ENCODE measurements around the gene PIGZ. TPM values are rescaled to one million over a fixed set of nuclear protein-coding genes. Genes with fewer than 3 reads are reported as not detected.

PIGZ gene
- total RNA-seq, 1 donor from 2014 or later = 2.8 TPM

- DNase-seq (no peak), ATAC-seq (no peak)
- intact Hi-C loops (cut with micrococcal nuclease) = no loop called here
Observed at GRCh38 chr3:196938576-196938975, 30.1 kb downstream of the PIGZ start.

DNA sequence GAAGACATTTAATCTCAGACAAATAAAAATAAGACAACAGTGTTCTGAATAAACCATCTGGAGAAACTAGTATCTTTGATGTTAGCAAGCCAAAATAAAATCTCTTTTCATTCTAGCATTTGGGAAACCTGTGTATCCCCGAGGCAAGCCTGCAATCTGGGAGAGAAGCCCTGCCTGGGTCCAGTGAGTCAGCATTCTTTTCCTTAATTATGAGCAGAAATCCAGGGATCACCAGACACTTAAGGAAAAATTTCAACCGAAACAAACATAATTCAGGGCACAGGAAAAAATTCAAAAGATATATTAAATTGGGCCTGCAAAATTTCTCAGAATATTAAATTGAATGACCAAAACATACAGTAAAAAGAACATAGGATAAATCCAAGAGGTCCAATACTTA lies 30.5 kb downstream of the PIGZ start:
- DNase-seq = no peak
- no peak for ATAC-seq
- intact Hi-C loops (cut with micrococcal nuclease) = no loop called here

DNA sequence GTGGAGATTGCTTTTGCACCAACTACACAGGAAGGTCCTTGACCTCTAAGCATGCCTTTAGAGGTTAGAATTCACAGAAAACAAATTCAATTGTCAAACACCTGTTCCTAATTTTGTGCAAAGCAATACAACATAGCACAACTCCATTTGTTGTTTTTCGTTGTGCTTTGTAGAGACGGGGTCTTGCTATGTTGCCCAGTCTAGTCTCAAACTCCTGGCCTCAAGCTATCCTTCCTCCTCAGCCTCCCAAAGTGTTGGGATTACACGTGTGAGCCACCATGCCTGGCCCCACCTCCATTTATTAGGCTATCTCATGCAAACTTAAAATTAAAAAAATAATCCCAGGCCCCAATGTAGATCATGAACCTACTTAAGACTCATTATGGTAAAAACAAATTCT lies 32.3 kb downstream of the PIGZ start:
- no peak for ATAC-seq
- intact Hi-C loops (cut with micrococcal nuclease) = no loop called here
- no peak for DNase-seq

DNA sequence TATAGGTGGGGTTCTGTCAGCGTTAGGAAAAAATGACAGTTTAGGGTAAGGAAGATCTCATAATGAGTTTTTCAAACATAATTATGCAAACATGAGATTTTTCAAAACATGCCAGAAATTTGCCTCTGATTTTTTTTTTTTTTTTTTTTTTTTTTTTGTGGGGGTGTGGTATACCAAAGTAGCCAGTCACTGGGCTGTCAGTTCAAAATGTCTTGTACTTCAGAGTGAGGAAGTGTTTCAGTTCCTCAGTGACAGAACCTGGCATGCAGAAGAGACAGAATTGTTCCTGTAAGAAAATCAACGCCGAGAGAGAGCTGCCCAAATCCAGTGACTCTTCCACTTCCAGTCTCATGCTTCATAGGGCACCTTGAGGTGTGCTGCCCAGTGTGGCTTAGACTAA lies 36.0 kb downstream of the PIGZ start:
- ATAC-seq (no peak), DNase-seq (no peak)
- intact Hi-C loops (cut with micrococcal nuclease) = no loop called here

- intact Hi-C loops (cut with micrococcal nuclease) = no loop called here
- no peak for DNase-seq
- ATAC-seq = no peak
Observed at GRCh38 chr3:196931828-196932587, 36.6 kb downstream of the PIGZ start.

GRCh38 chr3:196931157-196931556 lies 37.5 kb downstream of the PIGZ start:
- intact Hi-C loops (cut with micrococcal nuclease) = no loop called here
- DNase-seq (no peak), ATAC-seq (no peak)

DNA sequence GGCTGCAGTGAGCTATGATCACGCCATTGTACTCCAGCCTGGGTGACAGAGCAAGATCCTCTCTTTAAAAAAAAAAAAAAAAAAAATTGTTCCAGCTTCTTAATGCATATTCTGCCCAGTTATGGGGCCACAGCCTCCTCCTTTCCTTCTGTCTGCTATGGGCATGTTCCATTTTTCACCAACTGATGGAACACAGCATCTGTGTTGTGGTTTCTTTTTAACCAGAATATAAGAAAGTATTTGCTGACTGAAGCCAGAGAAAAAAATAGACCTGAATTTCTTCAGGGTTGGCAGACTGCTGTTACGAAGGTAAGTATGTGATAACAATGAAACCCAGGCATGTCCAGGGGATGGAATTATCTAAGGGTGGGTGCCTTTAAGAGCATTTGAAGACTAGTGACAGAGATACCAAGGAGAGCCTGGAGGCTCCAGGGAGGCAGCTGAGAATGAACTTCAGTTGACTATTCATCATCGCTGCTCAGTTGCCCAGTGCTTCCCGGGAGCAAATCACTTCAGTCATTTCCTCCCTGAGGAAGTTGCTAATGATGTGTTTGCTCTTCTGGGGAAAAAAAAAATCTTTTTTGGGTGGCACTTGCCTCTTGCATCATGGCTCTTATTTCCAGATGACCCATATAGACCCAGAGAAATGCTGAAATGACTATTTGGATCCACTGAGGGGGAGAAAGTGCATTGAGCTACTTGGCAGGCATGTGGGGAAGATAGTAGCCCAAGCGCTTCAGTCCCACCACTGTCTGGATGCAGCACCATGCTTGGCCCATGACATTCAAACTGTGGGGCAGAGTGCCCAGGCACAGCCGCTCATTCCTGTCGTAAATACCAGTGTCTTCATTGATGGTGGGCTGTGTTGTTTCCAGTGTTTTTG lies 40.8 kb downstream of the PIGZ start:
- ATAC-seq (no peak), DNase-seq (no peak)
- intact Hi-C loops (cut with micrococcal nuclease) = no loop called here

- DNase-seq = no peak
- intact Hi-C loops (cut with micrococcal nuclease) = no loop called here
- ATAC-seq = no peak
Observed at GRCh38 chr3:196920733-196921132, 47.9 kb downstream of the PIGZ start.

- intact Hi-C loops (cut with micrococcal nuclease) = no loop called here
Observed at GRCh38 chr3:196918968-196919367, 49.7 kb downstream of the PIGZ start.

DNA sequence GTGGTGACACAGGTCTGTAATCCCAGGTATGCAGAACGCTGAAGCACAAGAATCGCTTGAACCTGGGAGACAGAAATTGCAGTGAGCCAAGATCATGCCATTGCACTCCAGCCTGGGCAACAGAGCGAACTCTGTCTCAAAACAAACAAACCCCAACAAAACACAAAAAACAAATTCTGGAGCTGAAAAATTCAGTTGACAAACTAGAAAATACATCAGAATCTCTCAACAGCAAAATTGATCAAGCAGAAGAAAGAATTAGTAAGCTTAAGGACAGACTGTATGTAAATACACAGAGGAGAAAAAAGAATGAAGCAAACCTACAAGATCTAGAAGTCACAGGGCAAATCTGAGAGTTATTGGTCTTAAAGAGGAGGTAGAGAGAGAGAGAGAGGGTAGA lies 51.6 kb downstream of the PIGZ start:
- DNase-seq (no peak), ATAC-seq (no peak)
- intact Hi-C loops (cut with micrococcal nuclease) = no loop called here

More at GRCh38 chr3:196918968-196919367, 49.7 kb downstream of the PIGZ start:
- DNase-seq (no peak), ATAC-seq (no peak)

DNA sequence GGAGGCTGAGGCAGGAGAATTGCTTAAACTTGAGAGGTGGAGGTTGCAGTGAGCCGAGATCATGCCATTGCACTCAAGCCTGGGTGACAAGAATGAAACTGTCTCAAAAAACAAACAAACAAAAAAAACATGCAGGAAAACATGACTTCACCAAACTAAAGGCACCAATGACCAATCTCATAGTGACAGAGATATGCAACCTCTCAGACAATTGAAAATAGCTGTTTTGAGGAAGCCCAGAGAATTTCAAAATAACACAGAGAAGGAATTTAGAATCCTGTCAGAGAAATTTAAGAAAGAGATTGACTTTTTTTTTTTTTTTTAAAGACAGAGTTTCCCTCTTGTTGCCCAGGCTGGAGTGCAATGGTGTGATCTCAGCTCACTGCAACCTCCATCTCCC lies 52.4 kb downstream of the PIGZ start:
- DNase-seq (no peak), ATAC-seq (no peak)
- intact Hi-C loops (cut with micrococcal nuclease) = no loop called here

GRCh38 chr3:196915375-196915774 lies 53.3 kb downstream of the PIGZ start:
- intact Hi-C loops (cut with micrococcal nuclease) = no loop called here
- no peak for DNase-seq
- ATAC-seq = no peak

- intact Hi-C loops (cut with micrococcal nuclease) = no loop called here
- DNase-seq (no peak), ATAC-seq (no peak)
Observed at GRCh38 chr3:196914866-196915265, 53.8 kb downstream of the PIGZ start.

- ATAC-seq = no peak
- no peak for DNase-seq
- intact Hi-C loops (cut with micrococcal nuclease) = no loop called here
Observed at GRCh38 chr3:196903740-196904139, 64.9 kb downstream of the PIGZ start.

GRCh38 chr3:196902296-196902695 lies 66.3 kb downstream of the PIGZ start:
- intact Hi-C loops (cut with micrococcal nuclease) = no loop called here
- DNase-seq (no peak), ATAC-seq (no peak)

DNA sequence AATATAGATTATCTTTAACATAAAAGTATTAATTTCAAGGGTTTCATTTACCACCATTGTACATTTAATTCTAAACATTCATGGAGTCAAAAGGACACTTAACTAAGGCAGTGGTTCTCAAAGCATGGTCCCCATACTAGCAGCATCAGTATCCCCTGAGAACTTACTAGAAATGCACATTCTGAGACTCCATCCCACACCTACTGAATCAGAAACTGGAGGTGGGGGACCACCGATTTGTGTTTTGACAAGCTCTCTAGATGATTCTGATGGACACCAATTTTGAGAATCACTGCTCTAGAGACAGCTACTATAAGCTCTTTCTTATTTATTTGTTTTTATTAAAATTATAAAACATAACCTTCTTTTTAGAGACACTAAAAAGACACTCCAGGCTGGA lies 66.9 kb downstream of the PIGZ start:
- intact Hi-C loops (cut with micrococcal nuclease) = no loop called here
- ATAC-seq = no peak
- no peak for DNase-seq

Other genes with a start within 250 kb of the PIGZ start
- gene PAK2, start 229.0 kb downstream of the PIGZ start, total RNA-seq = 43.5 TPM
- 19.6 TPM for gene SENP5, start 100.9 kb downstream of the PIGZ start, total RNA-seq
- gene NCBP2, start 26.3 kb downstream of the PIGZ start, total RNA-seq = 31.0 TPM
- gene MELTF, start 61.0 kb upstream of the PIGZ start, total RNA-seq = 3.6 TPM

Data from left ventricle myocardium superior (tissue), 1 donor.